Adipose tissue (tissue), 3 donors: ENCODE data around the gene CD80. TPM values are rescaled to one million over a fixed set of nuclear protein-coding genes. Genes with fewer than 3 reads are reported as not detected.
A peak's percentile ranks its signal among the peaks of the same experiment; 100 is the strongest.

Experiments used
- H3K27ac ChIP-seq: one replicate; pipeline ENCODE4 v1.5.1; 2013; ENCODE audit warnings: low read depth, low read length
- WGBS, 3 donors: extraction: QIAGEN DNeasy Blood & Tissue Kit; methylation state at CpG; one replicate each; pipeline ENCODE4 v1.1.7; 2013; 5-methylcytosine and 5-hydroxymethylcytosine counted together
- polyA plus RNA-seq, 3 donors: library from polyadenylated mRNA; stranded (reverse); fragments of 200-250 nt; gene quantifications; one replicate each; pipeline ENCODE4 v1.2.3, GENCODE V29; 2013
- donor health status: healthy with polysubstance abuse.
- donor health status: Bipolar disorder and iron deficiency.
- donor health status: healthy.

The CD80 gene
- polyA plus RNA-seq, 3 donors = 0.06 to 0.14 TPM; not detected in 1

DNA sequence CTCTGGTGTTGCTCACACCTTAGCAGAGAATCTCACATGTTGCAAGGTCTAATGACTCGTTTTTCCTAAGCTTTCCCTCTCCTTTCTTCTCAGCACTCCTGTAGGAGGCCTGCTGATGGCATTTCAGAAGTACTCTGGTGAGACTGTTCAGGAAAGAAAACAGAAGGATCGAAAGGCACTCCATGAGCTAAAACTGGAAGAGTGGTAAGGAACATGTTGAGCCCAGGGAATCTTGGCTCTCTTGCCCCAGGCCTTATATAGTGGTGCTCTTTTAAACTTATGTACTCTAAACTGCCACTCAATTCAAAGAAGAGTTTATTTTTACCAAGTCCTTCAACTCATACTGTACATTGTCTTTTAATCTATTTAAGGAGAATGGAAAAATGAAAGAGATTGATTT is 42.3 kb downstream of the CD80 start:
- 79 to 96% (median 85%) methylated on average over 2 of the region's 2 CpGs for WGBS, 3 donors
- no peak overlapping the region for H3K27ac ChIP-seq

DNA sequence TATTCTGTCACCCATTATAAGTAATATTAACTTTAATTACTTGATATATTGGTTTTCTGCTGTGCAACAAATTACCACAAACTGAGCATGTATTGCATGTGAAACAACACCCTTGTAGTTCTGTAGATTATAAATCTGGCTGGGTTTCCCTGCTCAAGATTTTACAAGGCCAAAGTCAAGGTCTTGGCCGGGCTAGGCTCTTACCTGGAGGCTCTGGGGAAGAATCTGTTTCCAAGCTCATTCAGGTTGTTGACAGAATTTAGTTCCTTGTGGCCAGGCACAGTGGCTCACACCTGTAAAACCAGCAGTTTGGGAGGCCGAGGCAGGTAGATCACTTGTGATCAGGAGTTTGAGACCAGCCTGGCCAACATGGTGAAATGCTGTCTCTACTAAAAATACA is 44.8 kb downstream of the CD80 start:
- WGBS, 3 donors = 62 to 98% (median 70%) methylated on average over 2 of the region's 2 CpGs
- no peak overlapping the region for H3K27ac ChIP-seq

DNA sequence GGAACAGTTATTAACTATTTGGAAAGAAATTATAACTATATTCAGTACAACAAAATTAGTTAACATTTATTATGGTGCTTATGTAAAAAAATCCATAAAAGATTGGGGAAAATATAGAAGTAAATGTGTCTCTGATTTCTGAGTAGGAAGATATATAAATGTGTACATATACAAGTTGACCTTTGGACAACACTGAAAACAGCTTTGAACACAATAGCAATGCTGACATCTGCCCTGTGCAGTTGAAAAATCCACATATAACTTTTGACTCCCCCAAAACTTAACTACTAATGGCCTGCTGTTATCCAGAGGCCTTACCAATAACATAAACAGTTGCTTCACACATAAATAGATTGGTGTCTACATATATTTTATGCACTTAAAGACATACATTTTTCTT is 48.7 kb downstream of the CD80 start:
- no peak overlapping the region for H3K27ac ChIP-seq

DNA sequence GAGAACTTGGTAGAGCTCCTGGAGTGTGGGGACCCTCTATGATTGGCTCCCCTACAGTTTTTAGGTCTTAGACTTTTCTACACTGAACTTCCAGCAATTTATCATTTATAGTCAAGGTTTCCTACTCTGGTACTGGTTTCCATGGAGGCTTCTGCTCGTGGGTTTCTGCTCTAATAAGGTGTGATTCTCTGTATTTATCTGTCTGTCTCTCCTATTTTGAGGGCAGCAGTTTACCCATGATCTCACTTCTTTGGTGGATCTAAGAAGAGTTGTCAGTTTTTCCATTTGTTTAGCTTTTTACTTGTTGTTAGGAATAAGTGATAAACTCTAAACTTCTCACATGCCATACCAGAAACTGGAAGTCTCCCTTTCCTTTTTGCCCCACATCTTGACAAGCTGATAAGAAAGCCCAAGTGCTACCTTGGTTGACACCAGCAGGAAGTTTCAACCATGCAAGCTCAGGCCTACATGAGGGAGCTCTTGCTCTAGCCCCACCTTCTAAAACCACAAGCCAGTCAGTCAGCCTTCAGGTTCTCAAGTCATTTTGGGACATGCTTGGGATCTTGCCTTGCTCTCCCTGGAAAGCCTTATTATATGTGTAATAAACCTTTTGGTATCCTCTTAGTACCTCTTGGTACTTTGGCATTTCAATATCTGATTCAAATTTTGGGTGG is 51.1 kb downstream of the CD80 start:
- no peak overlapping the region for H3K27ac ChIP-seq
- WGBS, 3 donors = 50 to 65% (median 62%) methylated on average over 1 of the region's 1 CpG

DNA sequence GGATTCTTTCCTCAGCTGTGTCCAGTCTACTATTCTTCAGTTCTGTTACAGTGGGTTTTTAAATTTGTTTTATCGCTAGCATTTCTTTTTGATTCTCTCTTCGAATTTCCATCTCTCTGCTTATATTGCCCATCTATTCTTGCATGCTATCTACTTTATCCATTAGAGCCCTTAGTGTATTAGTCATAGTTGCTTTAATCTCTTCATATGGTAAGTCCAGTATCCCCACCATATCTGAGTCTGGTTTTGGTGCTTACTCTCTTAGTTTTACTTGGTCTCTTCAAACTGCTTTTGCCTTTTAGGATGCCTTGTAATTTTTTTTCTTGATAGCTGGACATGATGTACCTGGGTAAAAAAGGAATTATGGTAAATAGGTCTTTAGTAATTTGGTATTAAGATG is 52.0 kb downstream of the CD80 start:
- 95 to 99% (median 99%) methylated on average over 2 of the region's 2 CpGs for WGBS, 3 donors
- no peak overlapping the region for H3K27ac ChIP-seq

DNA sequence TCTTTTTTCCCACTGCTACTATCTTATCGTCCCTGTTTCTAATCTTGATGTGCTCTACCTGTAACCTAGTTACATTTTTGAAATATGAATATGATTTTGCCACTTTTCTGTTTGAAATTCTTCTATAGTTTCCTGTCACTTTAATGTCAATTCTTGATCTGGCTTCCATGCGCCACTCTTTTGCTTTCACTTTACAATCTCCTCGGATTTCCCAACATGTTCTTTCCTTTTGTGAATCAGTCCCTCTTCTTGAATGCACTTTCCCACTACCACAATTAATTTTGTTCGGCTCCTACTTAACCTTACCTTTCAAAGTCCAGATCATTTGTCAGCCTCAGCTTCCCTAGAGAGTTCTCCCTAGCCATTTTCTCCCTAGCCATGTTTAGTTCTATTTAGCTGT is 52.8 kb downstream of the CD80 start:
- WGBS, 3 donors = 51 to 78% (median 58%) methylated on average over 4 of the region's 4 CpGs
- H3K27ac ChIP-seq = no peak overlapping the region

DNA sequence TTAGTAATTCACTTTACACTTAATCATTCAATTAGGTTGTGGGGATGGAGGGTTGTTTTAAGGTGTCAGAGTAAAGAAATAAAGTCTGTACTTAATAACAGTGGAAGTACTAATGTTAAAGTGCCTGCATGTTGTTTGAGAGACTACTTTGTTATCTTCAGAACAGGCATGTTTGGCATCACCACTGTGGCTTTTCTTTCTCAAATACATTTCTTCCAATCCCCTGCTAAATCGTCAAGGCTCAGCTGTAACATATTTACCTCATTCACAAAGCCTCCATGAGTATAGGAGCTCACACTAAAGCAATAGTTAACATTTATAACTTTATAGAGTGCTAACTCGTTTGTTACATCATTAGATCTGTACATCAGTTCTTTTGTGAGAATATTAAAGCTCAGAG is 58.5 kb downstream of the CD80 start:
- no peak overlapping the region for H3K27ac ChIP-seq
- WGBS, 3 donors = 27 to 55% (median 47%) methylated on average over 2 of the region's 2 CpGs

DNA sequence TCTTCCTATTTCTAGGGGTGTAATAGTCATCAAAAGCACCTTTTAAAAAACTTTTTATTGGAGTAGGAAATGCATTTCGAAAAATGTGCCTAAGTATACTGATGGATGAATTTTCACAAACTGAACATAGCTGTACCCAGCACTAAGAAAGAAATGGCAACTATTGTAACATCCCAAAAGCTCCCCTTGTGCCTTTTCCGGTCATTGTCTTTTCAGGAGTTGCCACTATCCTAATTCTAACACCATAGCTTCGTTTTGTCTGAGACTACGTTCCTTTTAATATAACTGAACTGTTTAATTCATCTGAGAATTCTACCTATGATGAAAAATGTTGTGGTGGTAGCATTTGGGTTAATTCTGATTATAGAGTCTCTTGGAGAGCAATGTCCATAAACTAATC is 59.1 kb downstream of the CD80 start:
- no peak overlapping the region for H3K27ac ChIP-seq
- WGBS, 3 donors = 70 to 78% (median 76%) methylated on average over 4 of the region's 4 CpGs

DNA sequence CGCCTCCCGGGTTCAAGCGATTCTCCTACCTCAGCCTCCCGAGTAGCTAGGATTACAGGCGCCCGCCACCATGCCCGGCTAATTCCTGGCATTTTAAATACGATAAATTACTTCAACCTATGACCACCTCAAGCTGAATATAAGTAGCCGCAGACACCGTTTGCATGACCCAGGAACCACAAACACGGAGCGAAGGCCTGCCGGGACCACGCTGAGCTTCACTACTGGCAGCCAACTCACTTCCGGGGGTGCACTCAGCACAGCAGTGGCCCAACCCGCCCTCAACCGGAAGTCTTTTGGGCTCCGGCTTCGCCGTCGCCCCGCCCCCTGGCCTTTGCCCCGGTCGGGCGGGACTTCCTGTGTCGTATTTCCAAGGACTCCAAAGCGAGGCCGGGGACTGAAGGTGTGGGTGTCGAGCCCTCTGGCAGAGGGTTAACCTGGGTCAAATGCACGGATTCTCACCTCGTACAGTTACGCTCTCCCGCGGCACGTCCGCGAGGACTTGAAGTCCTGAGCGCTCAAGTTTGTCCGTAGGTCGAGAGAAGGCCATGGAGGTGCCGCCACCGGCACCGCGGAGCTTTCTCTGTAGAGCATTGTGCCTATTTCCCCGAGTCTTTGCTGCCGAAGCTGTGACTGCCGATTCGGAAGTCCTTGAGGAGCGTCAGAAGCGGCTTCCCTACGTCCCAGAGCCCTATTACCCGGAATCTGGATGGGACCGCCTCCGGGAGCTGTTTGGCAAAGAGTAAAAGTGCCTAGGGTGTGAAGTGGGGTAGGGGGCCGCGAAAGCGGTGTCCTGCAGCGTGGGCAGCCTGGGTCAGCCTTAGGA is 61.0 kb downstream of the CD80 start, which contains the start of gene TIMMDC1:
Gene TIMMDC1, plus strand, starts transcription at position 362 of the 826 bp plus-strand sequence. Its CDS starts 187 bp downstream, at position 549.
- 0 to 1% (median 1%) methylated on average over 58 of the region's 58 CpGs for WGBS, 3 donors
- H3K27ac ChIP-seq = peak within 1 kb of the TSS; percentile 30

DNA sequence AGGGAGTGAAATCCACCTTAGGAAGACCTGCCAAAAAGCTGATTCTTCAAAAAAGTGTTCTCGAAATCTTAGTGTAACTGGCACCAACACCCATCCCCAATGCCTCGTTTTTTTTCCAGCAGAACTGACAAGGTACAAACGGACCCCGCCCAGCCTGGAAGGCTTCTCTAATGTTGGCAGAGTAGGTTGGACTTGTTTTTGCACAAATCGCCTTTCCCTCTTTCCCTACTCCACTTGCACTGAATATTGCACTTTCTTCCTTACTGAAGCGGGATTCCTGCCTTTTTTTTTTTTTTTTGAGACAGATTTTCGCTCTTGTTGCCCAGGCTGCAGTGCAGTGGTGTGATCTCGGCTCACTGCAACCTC is 61.6 kb downstream of the CD80 start:
- WGBS, 3 donors = 3 to 8% (median 7%) methylated on average over 8 of the region's 8 CpGs
- no peak overlapping the region for H3K27ac ChIP-seq

DNA sequence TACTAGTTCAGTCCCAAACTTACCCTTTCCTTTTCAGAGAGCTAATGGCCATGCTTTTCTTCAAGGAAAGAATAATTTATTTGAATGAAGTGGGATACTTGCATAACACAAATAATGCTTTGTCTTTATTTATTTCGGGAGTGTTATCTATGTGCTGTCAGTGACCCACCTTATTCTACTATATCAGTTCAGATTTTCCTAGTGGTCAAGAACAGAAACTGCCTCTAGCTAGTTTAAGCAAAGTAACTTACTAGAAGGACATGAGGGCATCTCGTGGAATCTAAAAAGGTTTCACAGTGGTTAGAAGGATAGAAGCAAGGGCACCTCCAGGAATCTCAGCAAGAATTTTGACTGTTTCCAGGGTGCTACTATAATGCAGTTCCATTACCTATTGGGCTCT is 64.8 kb downstream of the CD80 start:
- WGBS, 3 donors = 80 to 90% (median 86%) methylated on average over 2 of the region's 2 CpGs
- H3K27ac ChIP-seq = no peak overlapping the region

DNA sequence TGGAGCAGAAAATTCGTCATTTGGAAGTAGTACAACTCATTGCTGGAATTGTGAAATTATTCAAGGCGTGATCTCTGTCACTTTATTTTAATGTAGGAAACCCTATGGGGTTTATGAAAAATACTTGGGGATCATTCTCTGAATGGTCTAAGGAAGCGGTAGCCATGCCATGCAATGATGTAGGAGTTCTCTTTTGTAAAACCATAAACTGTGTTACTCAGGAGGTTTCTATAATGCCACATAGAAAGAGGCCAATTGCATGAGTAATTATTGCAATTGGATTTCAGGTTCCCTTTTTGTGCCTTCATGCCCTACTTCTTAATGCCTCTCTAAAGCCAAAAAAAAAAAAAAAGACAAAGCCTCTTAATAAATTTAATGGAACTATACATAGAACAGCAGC is 66.6 kb downstream of the CD80 start:
- H3K27ac ChIP-seq = no peak overlapping the region
- WGBS, 3 donors = 84 to 88% (median 87%) methylated on average over 3 of the region's 3 CpGs

DNA sequence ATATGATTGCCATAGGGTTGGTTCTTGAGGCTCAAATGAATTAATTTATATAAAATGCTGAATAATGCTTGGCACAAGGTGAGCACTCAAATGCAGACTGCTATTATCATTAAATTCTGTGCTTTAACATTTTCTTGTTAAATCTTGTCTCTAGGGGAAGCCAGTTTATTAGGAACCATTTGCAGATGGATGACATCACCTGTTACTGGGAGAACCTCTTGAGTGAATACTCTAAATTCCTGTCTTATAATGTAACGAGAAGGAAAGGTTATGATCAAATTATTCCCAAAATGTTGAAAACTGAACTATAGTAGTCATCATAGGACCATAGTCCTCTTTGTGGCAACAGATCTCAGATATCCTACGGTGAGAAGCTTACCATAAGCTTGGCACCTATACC is 67.3 kb downstream of the CD80 start:
- no peak overlapping the region for H3K27ac ChIP-seq
- WGBS, 3 donors = 84 to 97% (median 87%) methylated on average over 2 of the region's 2 CpGs

DNA sequence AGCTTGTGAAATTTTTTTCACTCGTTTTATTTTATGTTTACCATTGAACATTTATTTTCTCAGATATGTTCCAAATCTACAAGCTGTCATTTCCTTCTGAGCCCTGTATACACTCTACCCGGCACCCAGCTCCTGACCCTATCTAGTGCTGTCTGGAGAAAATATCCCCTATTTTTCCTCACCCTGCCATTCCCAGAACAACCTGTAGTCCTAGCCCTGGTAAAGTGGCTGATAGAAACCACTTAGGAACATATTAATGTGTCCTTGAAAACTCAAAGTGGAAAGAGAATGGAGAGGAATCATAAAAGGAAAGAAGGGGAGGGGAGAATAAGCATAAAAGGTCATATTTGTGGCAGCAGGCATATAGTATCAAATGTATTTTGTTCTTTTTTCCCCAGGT is 69.3 kb downstream of the CD80 start:
- WGBS, 3 donors = 84 to 94% (median 92%) methylated on average over 2 of the region's 2 CpGs
- no peak overlapping the region for H3K27ac ChIP-seq

DNA sequence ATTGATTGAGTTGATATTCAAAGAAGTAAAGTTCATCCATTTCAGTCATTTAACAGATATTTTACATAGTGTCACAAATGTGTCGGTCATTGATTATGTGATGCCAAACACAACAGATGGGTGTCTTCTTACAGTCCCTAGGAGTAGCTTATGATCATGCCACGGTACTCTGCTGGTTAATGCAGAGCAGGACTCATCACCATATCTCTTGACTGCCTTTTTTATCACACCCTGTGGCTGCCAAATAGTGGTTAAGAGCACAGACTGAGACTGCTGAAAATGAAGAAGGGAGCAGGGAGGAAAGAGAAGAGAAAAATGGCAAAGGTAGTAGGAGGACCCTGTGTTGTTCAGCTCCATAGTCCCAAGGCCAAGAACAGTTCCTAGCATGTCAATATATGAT is 73.9 kb downstream of the CD80 start:
- WGBS, 3 donors = 95 to 100% (median 97%) methylated on average over 2 of the region's 2 CpGs
- H3K27ac ChIP-seq = no peak overlapping the region

DNA sequence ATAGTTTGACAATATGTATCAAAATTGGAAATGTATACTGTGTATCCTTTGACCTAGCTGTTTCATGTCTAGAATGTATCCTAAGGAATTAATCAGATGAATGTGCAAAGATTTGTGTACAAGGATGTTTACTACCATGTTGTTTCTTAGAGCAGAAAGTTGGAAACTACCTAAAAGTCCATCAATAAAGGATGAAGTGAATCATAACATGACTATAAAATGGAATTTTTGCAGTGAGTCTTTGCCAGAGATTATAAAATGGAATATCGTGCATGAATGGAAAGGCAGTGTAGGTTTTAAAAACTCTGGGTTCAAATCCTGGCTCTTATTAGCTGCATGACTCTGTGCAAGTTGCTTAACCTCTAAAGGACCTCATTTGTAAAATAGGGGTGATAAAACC is 76.3 kb downstream of the CD80 start:
- WGBS, 3 donors = 82 to 90% (median 84%) methylated on average over 1 of the region's 1 CpG
- no peak overlapping the region for H3K27ac ChIP-seq

DNA sequence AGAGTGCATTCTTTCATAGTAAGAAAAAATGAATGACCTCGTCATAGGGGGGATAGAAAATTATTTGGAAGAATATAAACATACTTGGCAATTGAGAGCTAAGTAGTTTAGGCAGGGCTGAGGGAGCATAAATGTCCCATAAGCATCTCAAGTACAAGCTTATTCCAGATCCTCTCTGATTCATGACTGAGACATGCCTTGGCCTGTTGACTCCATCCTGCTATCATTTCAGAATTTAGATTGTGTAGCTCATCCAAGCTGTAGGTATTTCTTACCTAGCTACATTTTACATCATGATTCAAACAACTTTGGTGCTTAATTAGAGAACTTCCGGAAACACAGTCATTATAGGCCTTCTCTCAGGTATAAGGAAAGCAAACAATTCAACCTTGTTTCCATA is 78.3 kb downstream of the CD80 start:
- WGBS, 3 donors = 93 to 96% (median 95%) methylated on average over 2 of the region's 2 CpGs

More for the DNA sequence above, 78.3 kb downstream of the CD80 start:
- H3K27ac ChIP-seq = no peak overlapping the region
